Measurements from ENCODE around the gene PLVAP. TPM values are rescaled to one million over a fixed set of nuclear protein-coding genes. Genes with fewer than 3 reads are reported as not detected.
"Not testable (repeated sequence)": the region's sequence is repeated elsewhere in the genome, so short reads cannot be mapped to it uniquely, and the experiment has no call there.

PLVAP gene
- total RNA-seq, 1 donor from 2014 or later, result 174 TPM

DNA sequence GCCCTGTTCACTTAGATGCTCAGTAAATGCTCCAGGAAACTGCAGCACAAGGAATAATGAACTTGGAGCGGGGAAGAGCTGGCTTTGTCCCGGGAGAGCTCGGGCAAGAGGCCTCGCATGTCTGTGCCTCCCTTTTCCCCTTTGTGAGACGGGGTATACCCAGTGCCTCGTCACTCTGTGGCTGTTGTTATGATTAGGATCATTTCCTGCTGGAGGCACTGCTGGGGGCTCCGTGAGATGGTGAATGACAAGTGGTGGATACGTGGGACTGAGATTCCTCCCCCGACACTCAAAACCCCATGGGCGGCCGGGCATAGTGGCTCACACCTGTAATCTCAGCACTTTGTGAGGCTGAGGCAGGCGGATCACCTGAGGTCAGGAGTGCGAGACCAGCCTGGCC is 1.1 kb upstream of the PLVAP start:
- DNase-seq, result no peak
- H3K27ac ChIP-seq, result no peak overlapping the region
- intact Hi-C loops (cut with DNase I), result no loop called here
- peaks cover 16% of the 10 kb centered on the region for H3K4me1 ChIP-seq
- TF ChIP-seq, protein P1, sequence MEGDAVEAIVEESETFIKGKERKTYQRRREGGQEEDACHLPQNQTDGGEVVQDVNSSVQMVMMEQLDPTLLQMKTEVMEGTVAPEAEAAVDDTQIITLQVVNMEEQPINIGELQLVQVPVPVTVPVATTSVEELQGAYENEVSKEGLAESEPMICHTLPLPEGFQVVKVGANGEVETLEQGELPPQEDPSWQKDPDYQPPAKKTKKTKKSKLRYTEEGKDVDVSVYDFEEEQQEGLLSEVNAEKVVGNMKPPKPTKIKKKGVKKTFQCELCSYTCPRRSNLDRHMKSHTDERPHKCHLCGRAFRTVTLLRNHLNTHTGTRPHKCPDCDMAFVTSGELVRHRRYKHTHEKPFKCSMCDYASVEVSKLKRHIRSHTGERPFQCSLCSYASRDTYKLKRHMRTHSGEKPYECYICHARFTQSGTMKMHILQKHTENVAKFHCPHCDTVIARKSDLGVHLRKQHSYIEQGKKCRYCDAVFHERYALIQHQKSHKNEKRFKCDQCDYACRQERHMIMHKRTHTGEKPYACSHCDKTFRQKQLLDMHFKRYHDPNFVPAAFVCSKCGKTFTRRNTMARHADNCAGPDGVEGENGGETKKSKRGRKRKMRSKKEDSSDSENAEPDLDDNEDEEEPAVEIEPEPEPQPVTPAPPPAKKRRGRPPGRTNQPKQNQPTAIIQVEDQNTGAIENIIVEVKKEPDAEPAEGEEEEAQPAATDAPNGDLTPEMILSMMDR (IDR thresholded peaks at IDR 0.05), result no peak
- ATAC-seq, result no peak
- H3K4me3 ChIP-seq, result no peak overlapping the region
- H3K9me3 ChIP-seq, result no peaks in the 10 kb centered on the region
- H3K27me3 ChIP-seq, result no peaks in the 10 kb centered on the region
- H3K36me3 ChIP-seq, result no peaks in the 10 kb centered on the region

DNA sequence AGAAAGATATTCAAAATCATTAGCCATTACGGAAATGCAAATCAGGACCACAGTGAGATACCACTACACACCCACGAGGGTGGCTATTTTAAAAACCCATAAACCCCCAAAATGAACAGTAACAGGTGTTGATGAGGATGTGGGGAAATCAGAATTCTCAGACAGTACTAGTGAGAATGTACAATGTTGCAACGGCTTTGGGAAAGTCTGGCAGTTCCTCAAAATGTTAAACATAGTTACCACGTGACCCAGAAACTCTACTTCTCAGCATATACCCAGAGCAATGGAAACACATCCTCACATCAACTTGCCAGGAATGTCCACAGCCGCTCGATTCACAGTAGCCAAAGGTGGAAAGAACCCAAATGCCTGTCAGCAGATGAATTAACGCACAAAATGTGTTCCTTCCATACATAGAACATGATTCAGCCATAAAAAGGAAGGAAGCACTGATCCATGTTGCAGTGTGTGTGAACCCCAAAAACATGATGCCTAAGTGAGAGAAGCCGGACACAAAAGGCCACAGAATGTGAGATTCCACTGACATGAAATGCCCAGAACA is 7.0 kb downstream of the PLVAP start:
- intact Hi-C loops (cut with DNase I), result no loop called here
- no peak for DNase-seq
- peak; percentile 82 for ATAC-seq

DNA sequence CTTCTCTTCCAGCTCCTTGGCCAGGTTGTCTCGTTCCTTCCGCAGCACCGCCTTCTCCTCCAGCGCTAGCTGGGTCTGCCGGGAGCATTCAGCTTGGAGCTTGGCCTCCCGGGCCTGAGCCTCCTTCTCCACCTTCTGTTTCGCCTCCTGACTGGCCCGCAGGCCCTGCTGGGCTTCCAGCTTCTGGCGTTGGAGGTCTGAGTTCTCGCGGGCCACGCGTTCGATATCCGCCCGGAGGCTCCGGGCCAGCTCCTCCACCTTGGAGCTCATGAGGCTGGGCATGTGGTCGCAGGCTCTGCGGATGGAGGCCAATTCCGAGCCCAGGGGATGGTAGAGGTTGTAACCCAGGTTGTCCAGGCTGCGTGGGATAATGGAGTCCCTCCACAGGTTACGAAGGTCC is 11.8 kb downstream of the PLVAP start:
- H3K27me3 ChIP-seq, result no peaks in the 10 kb centered on the region
- no peaks in the 10 kb centered on the region for H3K36me3 ChIP-seq
- TF ChIP-seq, protein P1 (IDR thresholded peaks at IDR 0.05), result no peak
- no peaks in the 10 kb centered on the region for H3K4me1 ChIP-seq
- intact Hi-C loops (cut with DNase I), result no loop called here
- no peak overlapping the region for H3K4me3 ChIP-seq
- no peak overlapping the region for H3K27ac ChIP-seq
- no peaks in the 10 kb centered on the region for H3K9me3 ChIP-seq
- ATAC-seq, result no peak
- no peak for DNase-seq

More for the DNA sequence above, 7.0 kb downstream of the PLVAP start:
- no peaks in the 10 kb centered on the region for H3K36me3 ChIP-seq
- no peaks in the 10 kb centered on the region for H3K4me1 ChIP-seq
- no peak overlapping the region for H3K4me3 ChIP-seq
- TF ChIP-seq, protein P1 (IDR thresholded peaks at IDR 0.05), result no peak
- no peaks in the 10 kb centered on the region for H3K9me3 ChIP-seq
- no peak overlapping the region for H3K27ac ChIP-seq
- H3K27me3 ChIP-seq, result no peaks in the 10 kb centered on the region

DNA sequence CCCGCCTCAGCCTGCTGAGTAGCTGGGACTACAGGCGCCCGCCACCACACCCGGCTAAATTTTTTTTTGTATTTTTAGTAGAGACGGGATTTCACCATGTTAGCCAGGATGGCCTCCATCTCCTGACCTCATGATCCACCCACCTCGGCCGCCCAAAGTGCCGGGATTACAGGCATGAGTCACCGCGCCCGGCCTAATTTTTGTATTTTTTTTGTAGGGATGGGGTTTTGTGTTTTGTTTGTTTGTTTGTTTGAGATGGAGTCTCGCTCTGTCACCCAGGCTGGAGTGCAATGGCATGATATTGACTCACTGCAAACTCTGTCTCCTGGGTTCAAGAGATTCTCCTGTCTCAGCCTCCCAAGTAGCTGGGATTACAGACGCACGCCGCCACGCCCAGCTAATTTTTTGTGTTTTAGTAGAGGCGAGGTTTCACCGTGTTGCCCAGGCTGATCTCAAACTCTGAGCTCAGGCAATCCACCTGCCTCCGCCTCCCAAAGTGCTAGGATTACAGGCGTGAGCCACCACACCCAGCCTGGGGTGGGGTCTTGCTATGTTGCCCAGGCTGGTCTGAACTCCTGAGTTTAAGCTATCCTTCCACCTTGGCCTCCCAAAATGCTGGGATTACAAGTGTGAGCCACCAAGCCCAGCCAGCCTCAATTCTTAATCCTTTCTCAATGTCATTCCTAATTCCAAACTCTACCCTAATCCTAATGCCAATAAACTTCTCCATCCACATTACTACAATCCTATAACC is 13.1 kb downstream of the PLVAP start:
- H3K9me3 ChIP-seq; intact Hi-C loops (cut with DNase I); H3K4me3 ChIP-seq; DNase-seq; H3K36me3 ChIP-seq; H3K27me3 ChIP-seq; H3K27ac ChIP-seq; ATAC-seq; H3K4me1 ChIP-seq: not testable (repeated sequence)

DNA sequence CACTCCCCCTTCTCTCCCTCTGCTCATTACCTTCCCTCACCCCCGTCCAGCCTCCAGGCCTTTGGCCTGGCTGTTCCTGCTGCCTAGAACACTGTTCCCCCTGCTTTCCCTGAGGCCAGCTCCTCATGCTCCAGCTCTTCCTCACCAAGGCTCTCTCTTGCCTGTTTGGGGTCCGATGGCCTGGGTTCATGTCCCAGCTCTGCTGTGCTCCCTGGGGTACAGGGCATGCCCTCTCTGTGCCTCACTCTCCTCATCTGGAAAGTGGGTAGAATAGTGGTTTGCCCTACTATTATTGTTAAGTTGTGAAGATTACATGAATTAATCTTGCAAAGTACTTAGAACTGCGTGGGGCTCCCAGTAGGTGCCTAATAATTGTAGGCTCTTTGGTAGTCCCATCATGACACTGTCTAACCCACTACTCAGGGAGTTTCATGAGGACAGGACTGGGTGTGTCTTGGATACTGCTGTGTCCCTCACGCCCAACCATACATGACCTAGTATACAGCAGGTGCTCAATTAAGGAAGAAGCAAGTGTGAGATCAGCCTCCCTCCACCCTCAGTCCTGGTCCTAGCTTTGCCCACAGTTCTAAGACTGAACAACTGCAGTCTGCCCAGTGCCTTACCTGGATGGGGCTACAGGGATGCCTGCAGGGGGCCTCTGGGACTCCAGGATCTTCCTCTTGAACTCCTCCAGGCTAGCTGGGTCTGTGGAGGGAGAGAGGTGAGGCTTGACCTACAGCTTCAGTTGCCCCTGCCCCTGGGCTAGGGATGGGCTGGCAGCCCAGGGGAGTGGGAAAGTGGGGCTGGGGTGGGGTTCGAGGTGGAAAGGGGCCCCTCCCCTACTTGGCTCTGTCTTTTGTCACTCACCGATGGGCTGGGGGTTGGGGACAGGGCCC is 17.0 kb downstream of the PLVAP start:
- H3K27ac ChIP-seq, result no peak overlapping the region
- H3K4me3 ChIP-seq, result no peak overlapping the region
- peaks cover 3% of the 10 kb centered on the region for H3K4me1 ChIP-seq
- ATAC-seq (no peak), DNase-seq (no peak)
- H3K9me3 ChIP-seq, result no peaks in the 10 kb centered on the region
- no peaks in the 10 kb centered on the region for H3K27me3 ChIP-seq
- TF ChIP-seq, protein P1 (IDR thresholded peaks at IDR 0.05), result no peak
- no peaks in the 10 kb centered on the region for H3K36me3 ChIP-seq
- intact Hi-C loops (cut with DNase I), result no loop called here

DNA sequence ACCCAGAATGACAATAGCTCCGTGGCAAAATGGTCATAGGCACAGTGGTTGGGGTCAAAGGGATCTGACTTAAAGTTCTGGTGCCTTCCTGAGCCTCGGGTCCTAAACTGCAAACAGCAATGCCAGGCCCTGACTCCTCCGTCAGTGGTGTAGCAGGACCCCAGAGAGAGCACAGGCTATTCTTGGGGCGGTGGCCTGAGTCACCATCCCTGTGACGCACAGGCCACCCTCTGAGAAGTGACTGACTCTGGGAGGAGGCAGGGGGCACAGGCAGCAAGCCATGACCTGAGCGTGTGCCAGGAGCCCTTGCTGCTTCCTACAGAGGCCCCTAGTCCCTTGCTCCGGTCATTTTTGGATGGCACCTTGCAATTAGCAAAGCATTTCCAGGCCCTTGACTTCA is 18.7 kb downstream of the PLVAP start:
- TF ChIP-seq, protein P1 (IDR thresholded peaks at IDR 0.05), result no peak
- ATAC-seq (peak; percentile 63), DNase-seq (no peak)
- H3K4me1 ChIP-seq, result peaks cover 3% of the 10 kb centered on the region
- H3K9me3 ChIP-seq, result no peaks in the 10 kb centered on the region
- H3K27ac ChIP-seq, result peak overlapping the region; percentile 4
- intact Hi-C loops (cut with DNase I), result no loop called here
- H3K36me3 ChIP-seq, result no peaks in the 10 kb centered on the region
- no peaks in the 10 kb centered on the region for H3K27me3 ChIP-seq
- H3K4me3 ChIP-seq, result no peak overlapping the region
